Brain microvascular endothelial cell (primary cell): Measurements from ENCODE around the gene SLC44A5.

Experiments used
- DNase-seq: peaks from one replicate; pipeline ENCODE4 v3.0.0-alpha.2; 2020
- H3K27ac ChIP-seq: fragments of 250-450 bp; sonication (Bioruptor Pico); 2 replicates; pipeline ENCODE4 v1.5.1; 2020; ENCODE audit warnings: mild to moderate bottlenecking, moderate library complexity
- H3K27me3 ChIP-seq: fragments of 250-450 bp; sonication (Bioruptor Pico); replicated peaks from 2 replicates; pipeline ENCODE4 v1.5.1; 2020; ENCODE audit warnings: mild to moderate bottlenecking
- H3K36me3 ChIP-seq: fragments of 250-450 bp; sonication (Bioruptor Pico); replicated peaks from 2 replicates; pipeline ENCODE4 v1.5.1; 2020; ENCODE audit warnings: mild to moderate bottlenecking
- H3K4me3 ChIP-seq: 2 replicates; pipeline ENCODE4 v1.5.1; 2011; ENCODE audit warnings: low read depth, mild to moderate bottlenecking, control low read depth, low read length, moderate library complexity
- in situ Hi-C: cut with HindIII; loops from 2 replicates; pipeline ENCODE4 v1.10.0; 2017; ENCODE audit warnings: low sequenced_read_pairs, low pct_ligation_motif_present
- TF ChIP-seq, protein P1 (sequence below): IDR thresholded peaks from 2 replicates; pipeline ENCODE4 v1.5.1; 2011; ENCODE audit warnings: low read depth, mild to moderate bottlenecking, moderate library complexity, low read length, control low read depth, inconsistent platforms; ENCODE audit errors: missing control alignments

The SLC44A5 gene

DNA sequence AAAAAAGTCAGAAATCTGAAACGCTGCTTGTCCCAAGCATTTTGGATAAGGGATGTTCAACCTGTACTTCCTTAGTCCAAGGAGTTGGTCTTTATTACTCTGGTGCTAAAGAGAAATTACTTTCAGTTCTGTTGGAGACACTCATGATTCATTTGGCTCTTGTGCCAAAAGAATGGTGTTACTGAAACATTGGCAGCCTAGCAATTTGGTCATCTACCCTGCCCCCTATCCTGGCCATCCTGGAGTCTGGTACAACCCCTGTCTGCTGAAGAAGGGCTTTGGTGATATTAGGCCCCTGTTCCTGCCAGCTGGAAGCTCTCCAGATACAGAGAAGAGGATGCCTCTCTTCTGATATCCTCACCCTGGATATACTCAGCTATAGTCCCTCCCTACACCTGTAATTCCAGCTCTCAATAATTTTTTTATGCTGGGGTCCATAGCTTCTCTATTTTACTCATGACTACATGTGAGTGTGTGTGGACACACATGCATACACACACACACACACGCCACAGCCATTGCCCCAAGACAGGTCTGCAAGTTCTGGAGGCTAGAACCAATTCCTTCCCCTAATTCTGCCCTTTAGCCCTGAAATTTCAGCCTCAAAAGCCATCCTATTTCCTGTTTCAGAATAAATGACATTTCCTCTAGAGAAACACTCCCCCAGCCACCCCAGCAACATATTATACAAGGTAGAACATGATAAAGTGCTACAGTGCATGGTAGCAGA is 436.7 kb downstream of the SLC44A5 start:
- TF ChIP-seq, protein P1, sequence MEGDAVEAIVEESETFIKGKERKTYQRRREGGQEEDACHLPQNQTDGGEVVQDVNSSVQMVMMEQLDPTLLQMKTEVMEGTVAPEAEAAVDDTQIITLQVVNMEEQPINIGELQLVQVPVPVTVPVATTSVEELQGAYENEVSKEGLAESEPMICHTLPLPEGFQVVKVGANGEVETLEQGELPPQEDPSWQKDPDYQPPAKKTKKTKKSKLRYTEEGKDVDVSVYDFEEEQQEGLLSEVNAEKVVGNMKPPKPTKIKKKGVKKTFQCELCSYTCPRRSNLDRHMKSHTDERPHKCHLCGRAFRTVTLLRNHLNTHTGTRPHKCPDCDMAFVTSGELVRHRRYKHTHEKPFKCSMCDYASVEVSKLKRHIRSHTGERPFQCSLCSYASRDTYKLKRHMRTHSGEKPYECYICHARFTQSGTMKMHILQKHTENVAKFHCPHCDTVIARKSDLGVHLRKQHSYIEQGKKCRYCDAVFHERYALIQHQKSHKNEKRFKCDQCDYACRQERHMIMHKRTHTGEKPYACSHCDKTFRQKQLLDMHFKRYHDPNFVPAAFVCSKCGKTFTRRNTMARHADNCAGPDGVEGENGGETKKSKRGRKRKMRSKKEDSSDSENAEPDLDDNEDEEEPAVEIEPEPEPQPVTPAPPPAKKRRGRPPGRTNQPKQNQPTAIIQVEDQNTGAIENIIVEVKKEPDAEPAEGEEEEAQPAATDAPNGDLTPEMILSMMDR = no peak
- Histone ChIP-seq H3K36me3 (no peaks in the 10 kb centered on the region), H3K27me3 (no peaks in the 10 kb centered on the region), H3K4me3 (no peak overlapping the region), H3K27ac (no peak overlapping the region)
- in situ Hi-C loops = no loop called here
- no peak for DNase-seq

DNA sequence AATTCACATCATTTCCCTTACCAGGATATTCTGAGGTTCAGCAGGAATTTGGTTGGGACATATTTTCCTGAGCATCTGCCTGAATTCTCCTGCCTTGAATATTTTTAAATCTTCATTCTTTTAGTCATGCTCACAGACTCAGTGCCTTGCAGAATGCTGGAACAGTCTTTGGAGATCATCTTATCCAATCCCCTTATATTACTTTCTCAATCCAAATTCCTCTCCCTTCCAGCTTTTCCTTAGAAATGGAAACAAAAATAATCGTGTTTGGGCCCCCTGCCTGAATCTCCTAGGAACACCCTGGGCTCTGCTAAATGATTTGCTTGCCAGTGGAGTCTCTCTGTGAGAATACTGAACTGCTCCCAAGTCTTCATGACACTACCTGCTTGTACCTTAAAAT is 438.4 kb downstream of the SLC44A5 start:
- DNase-seq = no peak
- TF ChIP-seq, protein P1 = no peak
- Histone ChIP-seq H3K27ac (no peak overlapping the region), H3K27me3 (no peaks in the 10 kb centered on the region), H3K4me3 (no peak overlapping the region), H3K36me3 (no peaks in the 10 kb centered on the region)
- in situ Hi-C loops = no loop called here

DNA sequence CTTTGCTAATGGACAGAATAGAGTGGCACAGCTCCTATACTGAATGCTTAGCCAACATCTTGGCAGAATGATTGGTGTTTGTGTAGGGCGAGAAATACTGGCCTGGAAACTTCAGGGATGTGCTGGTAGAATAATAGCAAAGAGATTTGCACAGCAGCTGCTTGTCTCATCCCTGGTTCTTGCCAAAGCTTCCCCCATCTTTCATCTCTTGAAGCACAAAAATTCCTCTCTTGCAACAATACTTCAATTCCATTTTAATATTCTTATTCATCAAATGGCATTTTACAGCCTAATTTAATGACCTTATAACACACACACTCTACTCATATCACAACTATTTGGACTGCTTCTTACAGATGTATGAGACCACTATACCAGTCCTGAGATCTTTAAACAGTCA is 439.0 kb downstream of the SLC44A5 start:
- H3K27me3 ChIP-seq = no peaks in the 10 kb centered on the region
- in situ Hi-C loops = no loop called here

DNA sequence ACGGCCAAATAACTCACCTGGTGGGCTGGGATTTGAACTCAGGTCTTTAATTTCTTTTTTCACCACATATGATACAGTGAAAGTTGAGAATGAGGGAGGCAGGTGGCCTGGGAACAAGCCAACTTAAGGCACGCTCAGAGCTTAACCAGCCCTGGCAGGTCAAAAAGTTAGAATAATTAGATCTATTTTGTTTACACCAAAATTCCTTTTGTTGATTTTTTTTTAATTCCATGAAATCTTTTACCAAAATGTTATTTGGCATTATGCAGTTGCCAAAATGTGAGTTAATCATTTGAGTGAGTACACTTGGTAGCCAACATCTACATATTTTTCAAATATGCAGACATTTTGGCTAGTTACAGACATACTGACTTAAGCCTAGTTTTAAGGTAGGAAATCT is 439.9 kb downstream of the SLC44A5 start:
- no peaks in the 10 kb centered on the region for H3K27me3 ChIP-seq
- TF ChIP-seq, protein P1 = no peak

More for the DNA sequence above, 439.0 kb downstream of the SLC44A5 start:
- no peak for DNase-seq
- TF ChIP-seq, protein P1 = no peak
- Histone ChIP-seq H3K27ac (no peak overlapping the region), H3K4me3 (no peak overlapping the region), H3K36me3 (no peaks in the 10 kb centered on the region)

DNA sequence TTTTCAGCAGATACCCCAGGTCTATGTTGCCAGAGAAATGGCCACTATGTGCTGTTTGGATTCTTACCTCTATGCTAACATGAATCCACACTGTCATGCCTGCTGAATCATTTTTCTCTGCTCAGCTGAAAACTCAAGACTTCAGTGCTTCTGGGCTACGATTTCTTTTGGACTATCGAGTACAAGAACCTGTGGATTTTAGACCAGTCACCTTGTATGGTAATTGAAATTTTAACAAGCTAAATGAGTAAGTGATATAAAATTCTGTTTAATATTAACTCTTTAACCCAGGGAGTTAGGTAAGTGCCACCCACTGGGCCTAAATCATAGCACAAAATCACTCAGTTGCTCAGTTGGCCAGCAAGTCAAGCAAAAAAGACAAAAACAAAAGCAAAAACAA is 440.9 kb downstream of the SLC44A5 start:
- in situ Hi-C loops = no loop called here
- Histone ChIP-seq H3K4me3 (no peak overlapping the region), H3K36me3 (no peaks in the 10 kb centered on the region), H3K27ac (no peak overlapping the region), H3K27me3 (no peaks in the 10 kb centered on the region)
- no peak for DNase-seq
- TF ChIP-seq, protein P1 = no peak

More for the DNA sequence above, 439.9 kb downstream of the SLC44A5 start:
- DNase-seq = no peak
- Histone ChIP-seq H3K36me3 (no peaks in the 10 kb centered on the region), H3K27ac (no peak overlapping the region), H3K4me3 (no peak overlapping the region)
- in situ Hi-C loops = no loop called here

DNA sequence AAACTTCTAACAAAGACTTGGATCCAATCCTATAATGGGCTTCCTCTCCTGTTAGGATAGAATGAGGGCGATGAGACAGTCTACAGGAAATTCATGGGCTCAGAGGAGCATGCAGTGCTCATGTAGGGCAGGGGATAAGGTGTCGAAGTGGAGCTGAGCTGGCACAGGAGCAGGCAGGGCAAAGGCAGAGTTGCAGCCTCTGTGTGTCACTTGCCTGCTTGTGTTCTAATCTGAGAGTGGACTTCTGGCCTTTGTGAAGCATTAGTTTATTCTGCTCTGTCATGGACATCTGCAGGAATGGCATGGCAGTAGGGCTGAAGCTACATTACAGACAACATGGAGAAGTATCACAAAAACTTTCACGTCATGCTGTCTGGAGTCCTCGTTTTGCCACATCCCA is 444.1 kb downstream of the SLC44A5 start:
- H3K4me3 ChIP-seq = no peak overlapping the region
- no peak for DNase-seq
- TF ChIP-seq, protein P1 = no peak
- no peak overlapping the region for H3K27ac ChIP-seq
- in situ Hi-C loops = no loop called here
- H3K36me3 ChIP-seq = no peaks in the 10 kb centered on the region
- no peaks in the 10 kb centered on the region for H3K27me3 ChIP-seq
